Measurements from ENCODE around the gene SMARCD3.

The SMARCD3 gene

GRCh38 chr7:151248346-151249033 is at the start of gene SMARCD3:
TSS of gene SMARCD3 (minus strand) at chr7:151248694. CDS start at chr7:151248562, 132 bp downstream.
- TF ChIP-seq MAX (IDR thresholded peaks at IDR 0.05; ENCODE audit: low read depth, low read length) (no peak), CTCF (IDR thresholded peaks at IDR 0.05; ENCODE audit: low read depth, low read length) (no peak), MYC (IDR thresholded peaks at IDR 0.05; ENCODE audit: low read depth, low read length) (no peak), POLR2A (IDR thresholded peaks at IDR 0.05; ENCODE audit: extremely low read depth, insufficient read length) (no peak)
- peak within 1 kb of the TSS; percentile 43 for H3K4me3 ChIP-seq (ENCODE audit: low read depth, low read length)
- DNase-seq (ENCODE audit: low read depth), result peak; percentile 73

- DNase-seq (ENCODE audit: low read depth), result no peak
- no peak for TF ChIP-seq CTCF (IDR thresholded peaks at IDR 0.05; ENCODE audit: low read depth, low read length)
- no peak for TF ChIP-seq MAX (IDR thresholded peaks at IDR 0.05; ENCODE audit: low read depth, low read length)
- no peak for TF ChIP-seq MYC (IDR thresholded peaks at IDR 0.05; ENCODE audit: low read depth, low read length)
- no peak for TF ChIP-seq POLR2A (IDR thresholded peaks at IDR 0.05; ENCODE audit: extremely low read depth, insufficient read length)
- H3K4me3 ChIP-seq (ENCODE audit: low read depth, low read length), result no peak overlapping the region
Measured at GRCh38 chr7:151296202-151296992, 47.9 kb upstream of the SMARCD3 start.

GRCh38 chr7:151292850-151293249 is 44.4 kb upstream of the SMARCD3 start:
- no peak for DNase-seq (ENCODE audit: low read depth)
- no peak overlapping the region for H3K4me3 ChIP-seq (ENCODE audit: low read depth, low read length)
- TF ChIP-seq MYC (IDR thresholded peaks at IDR 0.05; ENCODE audit: low read depth, low read length) (no peak), MAX (IDR thresholded peaks at IDR 0.05; ENCODE audit: low read depth, low read length) (no peak), POLR2A (IDR thresholded peaks at IDR 0.05; ENCODE audit: extremely low read depth, insufficient read length) (no peak), CTCF (IDR thresholded peaks at IDR 0.05; ENCODE audit: low read depth, low read length) (no peak)

GRCh38 chr7:151291206-151291605 is 42.7 kb upstream of the SMARCD3 start:
- DNase-seq (ENCODE audit: low read depth), result no peak
- H3K4me3 ChIP-seq (ENCODE audit: low read depth, low read length), result no peak overlapping the region
- TF ChIP-seq POLR2A (IDR thresholded peaks at IDR 0.05; ENCODE audit: extremely low read depth, insufficient read length) (no peak), CTCF (IDR thresholded peaks at IDR 0.05; ENCODE audit: low read depth, low read length) (no peak), MAX (IDR thresholded peaks at IDR 0.05; ENCODE audit: low read depth, low read length) (no peak), MYC (IDR thresholded peaks at IDR 0.05; ENCODE audit: low read depth, low read length) (no peak)

GRCh38 chr7:151290355-151290760 is 41.9 kb upstream of the SMARCD3 start:
- DNase-seq (ENCODE audit: low read depth), result peak; percentile 29
- H3K4me3 ChIP-seq (ENCODE audit: low read depth, low read length), result no peak overlapping the region
- TF ChIP-seq CTCF (IDR thresholded peaks at IDR 0.05; ENCODE audit: low read depth, low read length) (no peak), MAX (IDR thresholded peaks at IDR 0.05; ENCODE audit: low read depth, low read length) (no peak)

All from NB4 (cell line).